Gastroesophageal sphincter (tissue), 3 donors: ENCODE results near the gene ERC1.

Experiments used
- CTCF ChIP-seq, 4 experiments: fragments of 200-600 bp in 2 of 4; fragments of 450-650 bp in 2 of 4; sonication (generic) in 1 of 4; IDR thresholded peaks; one replicate each; pipeline ENCODE4 v1.5.1; 2017 to 2019; ENCODE audit warnings: antibody characterized with exemption in 4 of 4, mild to moderate bottlenecking in 2 of 4, moderate library complexity in 2 of 4
- POLR2A ChIP-seq, 2 donors: fragments of 450-650 bp; IDR thresholded peaks; one replicate each; pipeline ENCODE4 v1.6.1; 2017; ENCODE audit warnings: antibody characterized with exemption in 2 of 2, mild to moderate bottlenecking in 2 of 2, moderate library complexity in 1 of 2

GRCh38 chr12:1102791-1103450 is 111.9 kb downstream of the ERC1 start:
- no peak for TF ChIP-seq CTCF (IDR thresholded peaks at IDR 0.05)
- TF ChIP-seq POLR2A (IDR thresholded peaks at IDR 0.05) = no peak
